NB4 (cell line): Measurements from ENCODE around the gene ZNF578.
A peak's percentile ranks its signal among the peaks of the same experiment; 100 is the strongest.

ENCODE experiments used
- CTCF ChIP-seq: IDR thresholded peaks from one replicate; pipeline ENCODE4 v1.5.1; 2012; ENCODE audit warnings: low read depth, low read length
- MYC ChIP-seq: IDR thresholded peaks from 2 replicates; pipeline ENCODE4 v1.6.1; 2011; ENCODE audit warnings: low read depth, low read length
- POLR2A ChIP-seq: IDR thresholded peaks from 2 replicates; pipeline ENCODE4 v1.6.1; 2011; ENCODE audit warnings: mild to moderate bottlenecking; ENCODE audit not compliant: insufficient read length; ENCODE audit errors: extremely low read depth

GRCh38 chr19:52464798-52465470 is 11.6 kb downstream of the ZNF578 start:
- TF ChIP-seq CTCF (peak; percentile 19), POLR2A (no peak), MYC (no peak)
